AG10803 (cell line): ENCODE measurements around the gene STK24.

Experiments
- DNase-seq: peaks from one replicate; pipeline ENCODE4 v3.0.0; 2010; ENCODE audit warnings: low read depth
- H3K4me3 ChIP-seq: 2 replicates; pipeline ENCODE4 v1.5.1; 2011; ENCODE audit warnings: mild to moderate bottlenecking, low read length, control low read depth
- TF ChIP-seq, protein P1 (sequence below): conservative IDR thresholded peaks from 2 replicates; pipeline ENCODE4 v1.5.1; 2011; ENCODE audit warnings: mild to moderate bottlenecking, low read length, control low read depth, inconsistent platforms

STK24 gene

DNA sequence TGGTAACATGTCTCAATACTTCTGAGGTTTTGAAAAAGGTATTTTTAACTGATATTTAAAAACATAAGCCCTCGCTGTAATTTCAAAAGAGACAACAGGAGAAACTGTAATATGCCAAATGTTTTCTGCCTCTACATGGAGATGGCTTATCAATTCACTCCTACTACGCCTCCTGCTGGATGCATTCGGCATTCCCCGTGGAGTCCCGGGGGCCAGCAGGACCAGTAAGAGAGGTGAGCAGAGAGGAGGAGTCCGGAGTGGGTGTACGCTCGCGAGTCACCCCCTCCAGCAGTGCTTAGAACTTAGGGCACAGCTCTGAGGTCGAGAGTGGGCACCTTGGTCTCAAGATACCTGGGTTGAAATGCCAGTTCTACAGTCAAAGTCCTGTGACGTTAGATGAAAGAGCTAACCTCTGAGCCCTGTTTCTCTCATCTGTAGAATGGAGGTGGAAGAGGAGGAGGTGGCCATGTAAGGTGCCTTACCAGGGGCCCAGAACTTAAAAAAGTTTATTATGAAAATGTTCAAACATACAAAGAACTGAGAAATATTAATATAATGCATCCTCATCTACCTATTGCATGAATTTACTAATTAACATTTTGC lies 110.2 kb downstream of the STK24 start:
- H3K4me3 ChIP-seq = no peak overlapping the region
- TF ChIP-seq, protein P1, sequence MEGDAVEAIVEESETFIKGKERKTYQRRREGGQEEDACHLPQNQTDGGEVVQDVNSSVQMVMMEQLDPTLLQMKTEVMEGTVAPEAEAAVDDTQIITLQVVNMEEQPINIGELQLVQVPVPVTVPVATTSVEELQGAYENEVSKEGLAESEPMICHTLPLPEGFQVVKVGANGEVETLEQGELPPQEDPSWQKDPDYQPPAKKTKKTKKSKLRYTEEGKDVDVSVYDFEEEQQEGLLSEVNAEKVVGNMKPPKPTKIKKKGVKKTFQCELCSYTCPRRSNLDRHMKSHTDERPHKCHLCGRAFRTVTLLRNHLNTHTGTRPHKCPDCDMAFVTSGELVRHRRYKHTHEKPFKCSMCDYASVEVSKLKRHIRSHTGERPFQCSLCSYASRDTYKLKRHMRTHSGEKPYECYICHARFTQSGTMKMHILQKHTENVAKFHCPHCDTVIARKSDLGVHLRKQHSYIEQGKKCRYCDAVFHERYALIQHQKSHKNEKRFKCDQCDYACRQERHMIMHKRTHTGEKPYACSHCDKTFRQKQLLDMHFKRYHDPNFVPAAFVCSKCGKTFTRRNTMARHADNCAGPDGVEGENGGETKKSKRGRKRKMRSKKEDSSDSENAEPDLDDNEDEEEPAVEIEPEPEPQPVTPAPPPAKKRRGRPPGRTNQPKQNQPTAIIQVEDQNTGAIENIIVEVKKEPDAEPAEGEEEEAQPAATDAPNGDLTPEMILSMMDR = peak; percentile 73
- peak; percentile 45 for DNase-seq

DNA sequence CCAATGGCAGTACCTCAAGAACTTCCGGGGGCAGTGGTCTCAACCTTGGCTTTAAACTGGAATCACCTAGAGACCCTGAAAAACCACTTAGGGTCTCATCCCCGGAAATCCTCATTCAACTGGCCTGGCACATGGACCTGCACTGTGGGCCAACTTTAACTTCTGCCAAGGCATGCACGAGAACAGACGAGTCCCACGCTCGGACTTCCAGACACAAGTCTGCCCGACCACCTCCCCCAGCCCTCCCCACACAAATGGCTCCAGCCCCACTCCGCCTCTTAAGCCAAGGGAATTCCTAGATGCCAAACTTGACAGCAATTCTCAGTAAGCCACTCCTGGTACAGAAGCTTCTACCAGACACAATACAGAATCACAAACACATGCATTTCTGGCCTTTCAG lies 114.0 kb downstream of the STK24 start:
- H3K4me3 ChIP-seq = no peak overlapping the region
- TF ChIP-seq, protein P1 = no peak
- DNase-seq = no peak

DNA sequence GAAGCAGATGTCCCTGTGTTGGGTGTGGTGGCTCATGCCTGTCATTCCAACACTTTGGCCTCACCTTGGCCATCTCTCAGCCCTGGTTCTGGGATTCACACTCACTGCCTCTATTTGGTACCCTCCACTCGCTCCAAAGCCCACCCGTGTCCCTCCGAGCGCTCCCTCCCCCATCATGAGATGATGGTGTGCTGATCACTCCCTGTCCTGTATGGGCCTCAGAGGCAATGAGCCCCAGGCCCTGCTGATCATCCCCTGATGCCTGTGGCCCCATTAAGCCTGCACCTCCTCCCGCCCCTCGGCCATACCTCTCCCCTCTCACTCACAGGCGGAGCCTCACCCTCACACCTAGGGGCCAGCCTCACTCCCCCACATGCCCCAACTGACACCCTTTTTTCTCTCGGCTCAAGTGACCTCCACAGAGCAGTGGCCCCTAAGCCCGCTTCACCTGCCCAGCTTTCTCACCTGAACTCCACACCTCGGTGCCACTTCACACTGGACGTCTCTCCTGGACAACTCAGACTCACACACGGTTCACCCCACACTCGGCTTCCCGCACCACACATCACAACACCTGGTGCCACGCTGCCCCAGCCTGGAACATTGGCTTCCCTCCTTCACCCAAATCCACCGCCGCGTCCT lies 114.5 kb downstream of the STK24 start:
- TF ChIP-seq, protein P1 = no peak
- no peak for DNase-seq
- H3K4me3 ChIP-seq = no peak overlapping the region

DNA sequence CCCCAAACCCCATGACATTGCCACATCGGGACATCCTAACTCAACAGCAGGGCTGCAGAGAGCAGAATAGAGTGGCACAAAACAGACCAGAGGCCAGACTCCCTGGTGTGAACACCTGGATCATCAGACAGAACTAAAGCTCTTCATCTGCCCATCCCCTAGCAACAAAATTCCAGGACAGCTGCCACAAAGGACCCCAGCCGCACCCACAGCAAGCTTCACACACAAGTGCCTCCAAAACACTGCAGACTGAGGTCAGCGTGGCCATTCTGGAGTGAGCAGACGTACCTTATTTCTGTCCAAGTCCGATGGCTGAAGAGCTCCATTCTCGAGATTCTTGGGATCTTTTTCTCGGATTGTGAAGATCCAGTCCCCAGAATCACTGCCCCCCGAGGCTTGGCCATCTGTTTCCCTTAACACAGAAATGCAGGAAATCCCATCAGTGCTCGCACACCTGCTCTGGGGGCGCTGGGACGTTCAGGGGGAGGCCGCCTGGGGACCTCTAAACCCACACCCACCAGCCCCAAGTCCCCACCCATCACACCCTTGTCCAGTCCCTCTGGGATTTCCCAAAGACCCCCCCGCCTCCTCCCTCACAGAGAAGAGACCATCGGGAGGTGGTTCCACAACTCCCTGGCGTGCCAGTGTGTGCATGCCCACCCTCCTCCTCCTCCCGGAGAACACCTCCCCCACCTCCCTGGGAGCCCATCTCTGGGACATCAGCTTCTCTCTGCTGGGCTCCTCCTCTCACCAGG lies 115.2 kb downstream of the STK24 start:
- H3K4me3 ChIP-seq = no peak overlapping the region
- TF ChIP-seq, protein P1 = no peak
- no peak for DNase-seq

DNA sequence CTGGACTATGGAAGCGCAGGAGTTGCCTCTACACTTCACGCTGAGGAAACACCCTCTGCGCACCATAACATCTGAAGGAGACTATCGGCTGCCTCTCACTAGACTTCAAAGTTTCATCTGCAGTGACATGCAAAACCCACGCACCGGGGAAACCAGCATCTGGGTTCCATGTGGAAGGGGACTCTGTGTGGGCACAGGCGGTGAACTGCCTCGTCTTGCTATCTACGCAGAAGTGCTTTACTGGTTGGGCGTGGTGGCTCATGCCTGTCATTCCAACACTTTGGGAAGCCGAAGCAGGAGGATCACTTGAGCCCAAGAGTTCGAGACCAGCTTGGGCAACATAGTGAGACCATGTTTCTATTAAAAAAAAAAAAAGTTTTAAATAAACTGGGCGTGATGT lies 116.4 kb downstream of the STK24 start:
- H3K4me3 ChIP-seq = no peak overlapping the region
- DNase-seq = peak; percentile 69
- TF ChIP-seq, protein P1 = no peak

DNA sequence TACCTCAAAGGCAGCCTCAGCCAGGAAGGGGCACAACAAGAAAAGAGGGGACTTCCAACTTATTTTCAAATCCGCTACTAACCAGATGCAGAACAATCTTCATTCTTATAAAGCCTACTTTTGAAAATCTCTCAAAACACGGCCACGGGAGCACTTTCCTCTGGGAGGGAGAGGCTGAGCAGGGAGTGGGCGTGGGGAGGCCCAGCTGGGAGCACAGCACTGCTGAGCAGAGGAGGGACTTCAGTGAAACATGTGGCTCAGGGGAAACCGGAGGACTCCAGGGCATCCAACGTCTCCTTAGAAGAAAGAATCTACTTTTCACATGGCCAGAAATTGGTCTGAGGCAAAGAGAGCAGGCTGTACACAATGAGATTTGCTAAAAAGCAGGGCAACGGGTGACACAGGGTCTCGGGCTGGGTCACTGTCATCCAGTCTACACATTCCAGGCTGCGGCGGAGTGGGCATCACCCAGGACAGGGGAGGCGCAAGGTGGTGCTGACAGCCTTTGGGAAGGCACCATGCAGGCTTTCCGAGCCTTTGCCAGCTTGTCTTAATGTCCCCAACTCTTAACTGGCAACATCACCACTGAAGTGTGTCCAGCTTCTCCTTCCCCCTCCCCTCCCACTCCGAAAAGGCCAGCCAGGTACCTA lies 117.1 kb downstream of the STK24 start:
- TF ChIP-seq, protein P1 = no peak
- DNase-seq = no peak
- H3K4me3 ChIP-seq = no peak overlapping the region
